Esophagus muscularis mucosa (tissue), 4 donors: ENCODE data around the gene TSC2.

ENCODE experiments used
- EP300 ChIP-seq: sonication (generic); formaldehyde crosslinking; IDR thresholded peaks from one replicate; pipeline ENCODE4 v1.6.1; 2017; ENCODE audit warnings: antibody characterized with exemption
- POLR2A ChIP-seq: fragments of 450-650 bp; IDR thresholded peaks from one replicate; pipeline ENCODE4 v1.6.1; 2017; ENCODE audit warnings: antibody characterized with exemption, moderate library complexity, mild to moderate bottlenecking, low read depth
- POLR2AphosphoS5 ChIP-seq, 2 donors: sonication (generic); formaldehyde crosslinking; IDR thresholded peaks; one replicate each; pipeline ENCODE4 v1.6.1; 2017; ENCODE audit warnings: antibody characterized with exemption in 2 of 2
- TF ChIP-seq, protein P1 (sequence below), 3 experiments: fragments of 200-600 bp in 2 of 3; fragments of 450-650 bp in 1 of 3; sonication (generic) in 2 of 3; IDR thresholded peaks; one replicate each; pipeline ENCODE4 v1.5.1; 2017 to 2019; ENCODE audit warnings: antibody characterized with exemption in 3 of 3, mild to moderate bottlenecking in 2 of 3, moderate library complexity in 1 of 3

DNA sequence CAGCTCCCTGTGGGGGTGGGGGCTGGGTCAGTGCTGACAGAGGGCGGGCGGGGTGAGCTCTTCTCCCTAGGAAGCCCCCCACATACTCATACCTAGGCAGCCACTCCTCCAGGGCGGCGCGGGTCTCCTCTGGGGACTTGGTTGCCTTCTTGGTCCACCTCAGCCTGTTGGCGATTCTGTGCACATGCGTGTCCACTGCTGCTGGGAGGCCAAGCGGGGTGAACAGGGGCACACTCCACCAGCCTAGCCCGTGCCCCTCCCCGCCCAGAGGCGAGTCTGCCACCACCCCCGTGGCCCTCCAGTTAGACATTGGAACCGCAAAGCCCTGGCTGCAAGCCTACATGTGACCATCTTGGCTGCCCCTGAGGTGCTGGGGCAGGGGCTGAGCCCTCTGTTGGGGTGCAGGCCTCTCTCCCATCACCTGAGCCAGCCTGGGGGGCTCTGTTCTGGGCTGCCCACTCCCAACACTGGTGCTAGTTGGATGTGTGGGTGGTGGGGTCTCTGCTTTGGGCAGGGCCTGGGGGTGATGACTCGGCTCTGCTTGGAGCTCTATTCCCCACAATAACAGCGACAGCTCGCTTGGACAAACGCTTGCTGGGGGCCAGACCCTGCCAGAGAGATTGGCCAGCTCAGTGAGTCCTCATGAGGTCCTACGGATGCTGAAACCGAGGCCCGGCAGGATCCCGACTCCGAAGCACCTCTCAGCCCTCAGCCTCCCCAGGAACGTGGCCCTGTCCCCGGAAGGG lies 7.6 kb upstream of the TSC2 start:
- TF ChIP-seq, protein P1, sequence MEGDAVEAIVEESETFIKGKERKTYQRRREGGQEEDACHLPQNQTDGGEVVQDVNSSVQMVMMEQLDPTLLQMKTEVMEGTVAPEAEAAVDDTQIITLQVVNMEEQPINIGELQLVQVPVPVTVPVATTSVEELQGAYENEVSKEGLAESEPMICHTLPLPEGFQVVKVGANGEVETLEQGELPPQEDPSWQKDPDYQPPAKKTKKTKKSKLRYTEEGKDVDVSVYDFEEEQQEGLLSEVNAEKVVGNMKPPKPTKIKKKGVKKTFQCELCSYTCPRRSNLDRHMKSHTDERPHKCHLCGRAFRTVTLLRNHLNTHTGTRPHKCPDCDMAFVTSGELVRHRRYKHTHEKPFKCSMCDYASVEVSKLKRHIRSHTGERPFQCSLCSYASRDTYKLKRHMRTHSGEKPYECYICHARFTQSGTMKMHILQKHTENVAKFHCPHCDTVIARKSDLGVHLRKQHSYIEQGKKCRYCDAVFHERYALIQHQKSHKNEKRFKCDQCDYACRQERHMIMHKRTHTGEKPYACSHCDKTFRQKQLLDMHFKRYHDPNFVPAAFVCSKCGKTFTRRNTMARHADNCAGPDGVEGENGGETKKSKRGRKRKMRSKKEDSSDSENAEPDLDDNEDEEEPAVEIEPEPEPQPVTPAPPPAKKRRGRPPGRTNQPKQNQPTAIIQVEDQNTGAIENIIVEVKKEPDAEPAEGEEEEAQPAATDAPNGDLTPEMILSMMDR (IDR thresholded peaks at IDR 0.05) = no peak
- TF ChIP-seq POLR2AphosphoS5 (IDR thresholded peaks at IDR 0.05) (no peak), POLR2A (no peak), EP300 (no peak)
